CD8-positive, alpha-beta memory T cell (primary cell): Measurements from ENCODE around the gene G6PC3. TPM values are rescaled to one million over a fixed set of nuclear protein-coding genes. Genes with fewer than 3 reads are reported as not detected.
"Not testable (repeated sequence)": the region's sequence is repeated elsewhere in the genome, so short reads cannot be mapped to it uniquely, and the experiment has no call there.

Experiments used
- CTCF ChIA-PET: fragments of 350-600 bp; sonication (Branson Sonifier 250); formaldehyde crosslinking; loops from one replicate; lab custom pipeline; 2021; ENCODE audit warnings: antibody characterized with exemption; lab: Charles Lee
- POLR2A ChIA-PET: fragments of 350-600 bp; sonication (Branson Sonifier 250); formaldehyde crosslinking; loops from one replicate; lab custom pipeline; 2021; ENCODE audit warnings: antibody characterized with exemption; lab: Charles Lee
- DNase-seq, 5 donors: peaks; one replicate each; pipeline versions ENCODE4 v3.0.0 to v3.0.0-alpha.2; 2020 to 2022; ENCODE audit warnings: mixed read lengths in 1 of 5
- H3K27ac ChIP-seq: one replicate; pipeline ENCODE4 v1.7.0; 2013; ENCODE audit warnings: low read depth, mild to moderate bottlenecking, low read length, moderate library complexity
- H3K27me3 ChIP-seq: 2 replicates; pipeline ENCODE4 v1.7.0; 2013; ENCODE audit warnings: low read length, mild to moderate bottlenecking; ENCODE audit not compliant: insufficient read depth, poor library complexity, severe bottlenecking
- H3K36me3 ChIP-seq: 2 replicates; pipeline ENCODE4 v1.7.0; 2013; ENCODE audit warnings: mild to moderate bottlenecking, low read length, moderate library complexity; ENCODE audit not compliant: insufficient read depth
- H3K4me1 ChIP-seq: 2 replicates; pipeline ENCODE4 v1.7.0; 2013; ENCODE audit warnings: mild to moderate bottlenecking, low read length, moderate library complexity; ENCODE audit not compliant: insufficient read depth
- H3K4me3 ChIP-seq: 2 replicates; pipeline ENCODE4 v1.7.0; 2013; ENCODE audit warnings: mild to moderate bottlenecking, low read length
- H3K9me3 ChIP-seq: 2 replicates; pipeline ENCODE4 v1.7.0; 2013; ENCODE audit warnings: mild to moderate bottlenecking, low read length
- H3K27ac Mint-ChIP-seq, 8 donors: one replicate each; pipeline ENCODE4 v1.8.0; 2020 to 2021; ENCODE audit warnings: mixed read lengths in 8 of 8, mild to moderate bottlenecking in 6 of 8, inconsistent platforms in 3 of 8, moderate library complexity in 3 of 8
- H3K27me3 Mint-ChIP-seq, 2 donors: one replicate each; pipeline ENCODE4 v1.8.0; 2020 to 2021; ENCODE audit warnings: mixed read lengths in 2 of 2, mild to moderate bottlenecking in 1 of 2, moderate library complexity in 1 of 2
- H3K36me3 Mint-ChIP-seq, 3 donors: one replicate each; pipeline ENCODE4 v1.8.0; 2020 to 2021; ENCODE audit warnings: mixed read lengths in 3 of 3, inconsistent platforms in 1 of 3, mild to moderate bottlenecking in 1 of 3
- H3K4me1 Mint-ChIP-seq, 3 donors: one replicate each; pipeline ENCODE4 v1.8.0; 2020 to 2021; ENCODE audit warnings: mixed read lengths in 3 of 3, inconsistent platforms in 1 of 3, mild to moderate bottlenecking in 1 of 3
- H3K4me3 Mint-ChIP-seq, 7 donors: one replicate each; pipeline ENCODE4 v1.8.0; 2020 to 2021; ENCODE audit warnings: mixed read lengths in 7 of 7, mild to moderate bottlenecking in 6 of 7, moderate library complexity in 4 of 7, inconsistent platforms in 2 of 7
- H3K9me3 Mint-ChIP-seq, 5 donors: one replicate each; pipeline ENCODE4 v1.8.0; 2020 to 2022; ENCODE audit warnings: mixed read lengths in 5 of 5, mild to moderate bottlenecking in 3 of 5, moderate library complexity in 2 of 5, inconsistent platforms in 1 of 5
- polyA plus RNA-seq: library from polyadenylated mRNA; unstranded; fragments of 300-500 nt; fragmentation: Illumina TruSeq; gene quantifications from one replicate; pipeline ENCODE4 v1.2.3, GENCODE V29; 2021
- total RNA-seq, 2 experiments: library from RNA; stranded (reverse); gene quantifications; one replicate each; pipeline ENCODE4 v1.2.3, GENCODE V29; 2021

Gene G6PC3, protein sequence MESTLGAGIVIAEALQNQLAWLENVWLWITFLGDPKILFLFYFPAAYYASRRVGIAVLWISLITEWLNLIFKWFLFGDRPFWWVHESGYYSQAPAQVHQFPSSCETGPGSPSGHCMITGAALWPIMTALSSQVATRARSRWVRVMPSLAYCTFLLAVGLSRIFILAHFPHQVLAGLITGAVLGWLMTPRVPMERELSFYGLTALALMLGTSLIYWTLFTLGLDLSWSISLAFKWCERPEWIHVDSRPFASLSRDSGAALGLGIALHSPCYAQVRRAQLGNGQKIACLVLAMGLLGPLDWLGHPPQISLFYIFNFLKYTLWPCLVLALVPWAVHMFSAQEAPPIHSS
- total RNA-seq = 10 to 100 TPM; 37.1 to 38.3 TPM
- 27.0 TPM for polyA plus RNA-seq

DNA sequence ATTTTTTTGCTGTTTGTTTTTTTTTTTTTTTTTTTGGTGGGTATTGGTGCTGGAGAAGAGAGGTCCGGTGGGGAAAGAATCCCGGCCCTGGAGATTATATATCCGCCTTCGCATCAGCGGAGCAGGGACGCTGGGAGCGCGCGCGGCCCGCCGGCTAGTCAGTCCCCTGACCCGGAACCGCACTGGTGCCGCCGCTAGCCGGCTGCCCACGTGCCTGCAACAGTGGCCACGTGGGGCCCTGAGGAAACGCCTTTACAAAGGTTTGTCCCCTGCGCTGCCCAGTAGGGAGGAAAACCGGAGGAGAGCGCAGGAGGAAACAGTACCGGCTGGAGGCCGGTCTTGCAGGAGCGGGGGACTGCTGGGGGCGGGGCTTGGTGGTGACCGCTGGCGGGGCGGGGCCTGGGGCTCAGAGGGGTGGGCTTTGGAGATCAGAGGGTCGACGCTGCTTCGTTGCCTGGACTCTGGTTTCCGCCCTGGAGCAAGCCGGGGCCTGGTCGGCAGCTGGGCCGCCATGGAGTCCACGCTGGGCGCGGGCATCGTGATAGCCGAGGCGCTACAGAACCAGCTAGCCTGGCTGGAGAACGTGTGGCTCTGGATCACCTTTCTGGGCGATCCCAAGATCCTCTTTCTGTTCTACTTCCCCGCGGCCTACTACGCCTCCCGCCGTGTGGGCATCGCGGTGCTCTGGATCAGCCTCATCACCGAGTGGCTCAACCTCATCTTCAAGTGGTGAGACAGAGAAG lies at the start of gene G6PC3:
G6PC3 (plus strand) TSS at position 281 of the 743 bp plus-strand sequence; CDS start at position 512, 231 bp downstream.
- Mint-ChIP-seq H3K4me3 (peak within 1 kb of the TSS; percentile 91 to 98 (median 94)), H3K36me3 (peaks cover 0 to 21% (median 0%) of the 10 kb centered on the region in 3 donors), H3K4me1 (peaks cover 34 to 53% (median 40%) of the 10 kb centered on the region in 3 donors), H3K27ac (peak within 1 kb of the TSS; percentile 94 to 97 (median 97)), H3K27me3 (peaks cover 0 to 3% of the 10 kb centered on the region in 2 donors), H3K9me3 (no peaks in the 10 kb centered on the region)
- peaks cover 33% of the 10 kb centered on the region for H3K4me1 ChIP-seq
- CTCF ChIA-PET = no interaction called here
- DNase-seq = peak; percentile 64 to 81 (median 72)
- peak within 1 kb of the TSS; percentile 77 for H3K4me3 ChIP-seq
- H3K9me3 ChIP-seq = no peaks in the 10 kb centered on the region
- H3K27me3 ChIP-seq = no peaks in the 10 kb centered on the region
- no peaks in the 10 kb centered on the region for H3K36me3 ChIP-seq
- peak within 1 kb of the TSS; percentile 54 for H3K27ac ChIP-seq
- POLR2A ChIA-PET = interaction anchor here (0.6 to 1.6 kb wide), 5 partner anchors 52 to 256 kb away, joined by 4 to 11 read pairs (median 4); partner anchors contain the start of gene HDAC5

DNA sequence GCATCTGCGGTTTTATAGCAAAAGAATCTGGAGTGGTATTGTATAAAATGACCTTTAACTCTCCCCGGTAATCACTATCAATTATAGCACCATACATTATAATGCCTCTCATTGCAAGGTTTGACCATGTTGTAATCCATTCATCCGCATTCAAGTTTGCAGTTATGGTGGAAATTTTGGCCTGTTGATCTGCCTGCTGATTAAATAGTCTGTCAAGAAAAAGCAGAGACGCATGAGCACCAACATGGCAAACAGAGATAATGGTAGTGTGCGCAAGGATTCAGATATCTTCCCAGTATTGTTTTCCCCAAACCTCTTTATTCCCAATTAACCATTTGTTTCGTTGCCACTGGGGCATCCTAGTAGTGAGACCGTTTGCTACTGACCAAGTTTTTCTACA lies 49.3 kb upstream of the G6PC3 start:
- H3K4me1 ChIP-seq, H3K27me3 ChIP-seq, CTCF ChIA-PET, H3K4me3 ChIP-seq, H3K9me3 Mint-ChIP-seq, H3K36me3 Mint-ChIP-seq, DNase-seq, H3K27ac Mint-ChIP-seq, H3K27me3 Mint-ChIP-seq, POLR2A ChIA-PET, H3K36me3 ChIP-seq, H3K4me3 Mint-ChIP-seq, H3K9me3 ChIP-seq, H3K27ac ChIP-seq, H3K4me1 Mint-ChIP-seq: not testable (repeated sequence)

DNA sequence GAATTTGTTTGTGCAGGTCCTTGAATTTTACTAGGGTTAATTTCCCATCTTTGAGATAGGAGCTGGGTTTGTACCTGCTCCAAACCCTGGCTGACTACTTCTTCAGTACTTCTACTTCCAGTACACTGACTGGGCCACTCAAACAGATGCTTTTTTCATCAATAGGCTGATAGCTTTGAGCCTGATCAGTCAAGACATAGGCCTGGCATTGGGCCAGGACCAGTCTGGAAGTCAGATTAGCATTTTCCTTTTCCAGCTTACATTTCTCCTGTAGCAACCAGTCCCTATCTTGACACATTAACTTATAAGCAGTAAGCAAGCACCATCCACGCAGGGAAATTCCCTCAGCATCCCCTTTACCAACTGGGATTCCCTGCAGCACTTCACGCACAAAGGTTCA lies 48.3 kb upstream of the G6PC3 start:
- DNase-seq = no peak
- no peaks in the 10 kb centered on the region for H3K9me3 ChIP-seq
- no peaks in the 10 kb centered on the region for H3K27me3 ChIP-seq
- no peaks in the 10 kb centered on the region for H3K36me3 ChIP-seq
- H3K27me3 Mint-ChIP-seq = no peaks in the 10 kb centered on the region
- no peak overlapping the region for H3K27ac Mint-ChIP-seq
- no peaks in the 10 kb centered on the region for H3K9me3 Mint-ChIP-seq
- ChIA-PET CTCF (interaction anchor here (1.4 kb wide), 1 partner anchor 93 kb away, joined by 4 read pairs; no protein-coding TSS in a partner anchor), POLR2A (no interaction called here)
- H3K4me1 Mint-ChIP-seq = no peaks in the 10 kb centered on the region
- H3K4me1 ChIP-seq = no peaks in the 10 kb centered on the region
- H3K27ac ChIP-seq = no peak overlapping the region
- no peak overlapping the region for H3K4me3 ChIP-seq
- H3K36me3 Mint-ChIP-seq = peaks cover 0 to 9% (median 0%) of the 10 kb centered on the region in 3 donors
- no peak overlapping the region for H3K4me3 Mint-ChIP-seq

DNA sequence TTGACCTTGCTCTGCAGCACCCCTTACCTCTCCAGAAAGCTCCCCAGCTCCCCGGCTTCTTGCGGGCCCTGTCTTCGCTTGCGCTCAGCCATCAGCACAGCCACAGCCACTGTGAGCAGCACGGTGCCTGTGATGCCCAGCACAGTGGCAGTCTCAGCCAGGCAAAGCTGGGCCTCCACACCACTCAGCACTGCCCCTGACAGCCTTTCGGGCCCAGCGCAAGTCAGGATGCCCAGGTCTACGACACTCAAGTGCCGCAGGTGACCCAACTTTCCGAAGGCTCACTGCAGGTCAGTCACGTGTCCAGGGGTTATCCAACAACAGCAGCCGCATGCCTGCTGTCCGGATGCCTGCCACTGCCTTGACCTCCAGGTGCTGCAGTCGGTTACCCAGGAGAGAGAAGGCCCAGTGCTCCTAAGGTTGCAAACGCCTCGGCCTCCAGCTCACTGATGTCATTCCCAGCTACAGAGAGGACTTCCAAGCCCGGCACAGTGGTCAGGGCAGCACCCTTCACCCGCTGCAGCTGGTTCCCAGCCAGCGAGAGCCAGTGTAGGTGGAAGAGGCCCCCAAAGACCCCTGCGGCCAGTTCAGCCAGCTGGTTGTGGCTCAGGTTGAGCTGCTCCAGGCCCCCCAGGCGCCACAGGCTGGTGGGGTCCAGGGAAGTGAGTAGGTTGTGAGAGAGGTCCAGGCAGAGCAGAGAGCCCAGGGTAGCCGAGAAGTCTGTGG lies 46.8 kb upstream of the G6PC3 start:
- POLR2A ChIA-PET = no interaction called here
- DNase-seq = no peak
- CTCF ChIA-PET = interaction anchor here (1.0 kb wide), 1 partner anchor 80 kb away, joined by 3 read pairs; no protein-coding TSS in a partner anchor
- no peak overlapping the region for H3K4me3 ChIP-seq
- Mint-ChIP-seq H3K27me3 (no peaks in the 10 kb centered on the region), H3K4me1 (no peaks in the 10 kb centered on the region), H3K9me3 (no peaks in the 10 kb centered on the region), H3K27ac (peak overlapping the region in 1 of 8 donors; percentile 86), H3K4me3 (no peak overlapping the region), H3K36me3 (peaks cover 0 to 11% (median 0%) of the 10 kb centered on the region in 3 donors)
- H3K4me1 ChIP-seq = no peaks in the 10 kb centered on the region
- no peaks in the 10 kb centered on the region for H3K9me3 ChIP-seq
- H3K27ac ChIP-seq = no peak overlapping the region
- H3K36me3 ChIP-seq = no peaks in the 10 kb centered on the region
- H3K27me3 ChIP-seq = no peaks in the 10 kb centered on the region

DNA sequence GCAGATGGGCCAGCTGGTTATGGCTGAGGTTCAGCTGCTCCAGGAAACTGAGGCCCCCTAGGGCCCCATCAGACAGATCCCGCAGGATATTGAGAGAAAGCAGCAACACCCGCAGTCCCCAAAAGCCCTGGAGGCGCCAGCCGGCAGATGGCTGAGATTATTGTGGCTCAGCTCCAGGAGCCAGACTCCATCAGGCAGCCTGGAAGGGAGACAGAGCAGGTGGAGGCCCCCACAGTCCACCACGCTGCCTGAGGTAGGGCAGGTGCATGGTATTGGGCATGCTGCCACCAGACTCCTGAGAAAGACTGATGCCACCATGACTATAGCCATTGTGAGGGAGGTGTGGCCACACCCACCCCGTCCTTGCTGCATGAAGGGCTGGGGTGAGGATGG lies 46.3 kb upstream of the G6PC3 start:
- Mint-ChIP-seq H3K4me3 (no peak overlapping the region), H3K36me3 (peaks cover 0 to 13% (median 2%) of the 10 kb centered on the region in 3 donors), H3K27ac (peak overlapping the region in 1 of 8 donors; percentile 7), H3K9me3 (no peaks in the 10 kb centered on the region), H3K27me3 (no peaks in the 10 kb centered on the region), H3K4me1 (no peaks in the 10 kb centered on the region)
- Histone ChIP-seq H3K27ac (no peak overlapping the region), H3K27me3 (no peaks in the 10 kb centered on the region), H3K36me3 (no peaks in the 10 kb centered on the region), H3K4me3 (no peak overlapping the region), H3K9me3 (no peaks in the 10 kb centered on the region), H3K4me1 (no peaks in the 10 kb centered on the region)
- ChIA-PET CTCF (no interaction called here), POLR2A (no interaction called here)
- no peak for DNase-seq

DNA sequence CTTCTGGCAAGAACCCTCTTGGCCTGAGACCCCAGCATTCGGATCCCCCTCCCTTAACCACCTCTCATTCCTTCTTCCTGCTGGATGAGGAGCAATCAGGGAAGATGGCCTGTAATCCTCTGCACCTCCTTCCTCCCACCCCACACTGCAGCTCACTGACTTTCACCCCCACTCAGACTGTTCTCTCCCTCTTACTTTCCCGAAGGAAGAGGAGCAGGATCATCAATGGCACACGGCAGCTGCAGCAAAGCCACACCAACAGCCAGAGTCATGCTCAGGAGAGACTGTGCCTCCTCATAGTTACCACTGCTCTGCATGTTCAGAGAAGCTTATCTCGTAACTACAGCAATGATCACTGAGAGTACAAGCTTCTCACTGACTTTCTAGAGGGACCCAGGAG lies 45.7 kb upstream of the G6PC3 start:
- ChIA-PET CTCF (interaction anchor here (0.6 kb wide), 1 partner anchor 65 kb away, joined by 3 read pairs; no protein-coding TSS in a partner anchor), POLR2A (no interaction called here)
- no peaks in the 10 kb centered on the region for H3K9me3 ChIP-seq
- H3K27me3 Mint-ChIP-seq = no peaks in the 10 kb centered on the region
- peak overlapping the region in 2 of 8 donors; percentile 7 to 75 for H3K27ac Mint-ChIP-seq
- no peak for DNase-seq
- H3K4me3 ChIP-seq = no peak overlapping the region
- no peaks in the 10 kb centered on the region for H3K4me1 ChIP-seq
- no peaks in the 10 kb centered on the region for H3K4me1 Mint-ChIP-seq
- H3K36me3 ChIP-seq = no peaks in the 10 kb centered on the region
- H3K9me3 Mint-ChIP-seq = no peaks in the 10 kb centered on the region
- H3K36me3 Mint-ChIP-seq = peaks cover 0 to 13% (median 2%) of the 10 kb centered on the region in 3 donors
- no peaks in the 10 kb centered on the region for H3K27me3 ChIP-seq
- no peak overlapping the region for H3K27ac ChIP-seq
- no peak overlapping the region for H3K4me3 Mint-ChIP-seq

DNA sequence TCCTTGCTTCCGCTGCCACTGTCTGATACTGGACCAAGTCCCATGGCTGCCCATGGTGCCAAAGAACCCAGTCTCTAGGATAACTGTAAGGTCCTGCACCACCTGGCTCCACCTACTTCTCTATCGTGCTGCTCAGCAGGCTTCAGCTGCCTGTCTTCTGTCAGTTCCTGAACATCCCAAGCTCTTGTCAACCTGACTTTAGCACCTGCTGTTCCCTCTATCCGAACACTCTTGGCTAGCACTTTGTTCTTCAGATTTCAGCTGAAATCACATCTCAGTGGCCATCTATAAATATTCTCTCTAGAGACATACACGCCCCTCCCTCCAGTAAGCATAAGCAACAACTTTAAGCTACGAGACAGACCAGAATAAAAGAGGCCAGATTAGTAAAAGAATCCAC lies 40.8 kb upstream of the G6PC3 start:
- POLR2A ChIA-PET = no interaction called here
- Histone ChIP-seq H3K4me1 (no peaks in the 10 kb centered on the region), H3K9me3 (no peaks in the 10 kb centered on the region), H3K27me3 (no peaks in the 10 kb centered on the region), H3K4me3 (no peak overlapping the region), H3K27ac (no peak overlapping the region), H3K36me3 (no peaks in the 10 kb centered on the region)
- Mint-ChIP-seq H3K27ac (peak overlapping the region in 2 of 8 donors; percentile 10 to 57), H3K27me3 (no peaks in the 10 kb centered on the region), H3K4me1 (peaks cover 3 to 9% (median 4%) of the 10 kb centered on the region in 3 donors), H3K36me3 (peaks cover 4 to 40% (median 6%) of the 10 kb centered on the region in 3 donors), H3K4me3 (no peak overlapping the region), H3K9me3 (no peaks in the 10 kb centered on the region)
- CTCF ChIA-PET = interaction anchor here (1.2 kb wide), 1 partner anchor 149 kb away, joined by 3 read pairs; no protein-coding TSS in a partner anchor
- no peak for DNase-seq
